Esophagus squamous epithelium (tissue), 5 donors: ENCODE data around the gene GYS2. TPM values are rescaled to one million over a fixed set of nuclear protein-coding genes. Genes with fewer than 3 reads are reported as not detected.

Experiments used
- DNase-seq: peaks from one replicate; lab custom pipeline; 2025; lab: John Stamatoyannopoulos, UW
- H3K27ac ChIP-seq, 4 donors: fragments of 200-600 bp; sonication (generic); one replicate each; pipeline ENCODE4 v1.5.1; 2016 to 2019; ENCODE audit warnings: mild to moderate bottlenecking in 1 of 4
- H3K27me3 ChIP-seq, 4 donors: fragments of 200-600 bp; sonication (generic); 1 replicate in 3 of 4; 2 replicates in 1 of 4; pipeline versions ENCODE4 v1.5.1 to v1.6.0; 2017 to 2021; ENCODE audit warnings: antibody characterized with exemption in 1 of 4
- H3K36me3 ChIP-seq, 3 donors: fragments of 200-600 bp; sonication (generic); one replicate each; pipeline ENCODE4 v1.5.1; 2016 to 2019
- H3K4me1 ChIP-seq, 3 donors: fragments of 200-600 bp; sonication (generic); one replicate each; pipeline ENCODE4 v1.5.1; 2017 to 2019
- H3K4me3 ChIP-seq, 4 donors: fragments of 200-600 bp; sonication (generic); 1 replicate in 3 of 4; 2 replicates in 1 of 4; pipeline ENCODE4 v1.5.1; 2016 to 2019; ENCODE audit warnings: mild to moderate bottlenecking in 2 of 4, moderate library complexity in 1 of 4
- H3K9me3 ChIP-seq, 3 donors: fragments of 200-600 bp; sonication (generic); one replicate each; pipeline ENCODE4 v1.5.1; 2016 to 2019
- POLR2A ChIP-seq, 4 donors: fragments of 450-650 bp; IDR thresholded peaks; one replicate each; pipeline ENCODE4 v1.6.1; 2017; ENCODE audit warnings: antibody characterized with exemption in 4 of 4, mild to moderate bottlenecking in 4 of 4, moderate library complexity in 3 of 4
- WGBS, 2 donors: methylation state at CpG; one replicate each; pipeline ENCODE4 v1.1.5; 2018; 5-methylcytosine and 5-hydroxymethylcytosine counted together
- intact Hi-C: fragments of 100-400 bp; cut with DNase I; formaldehyde crosslinking; loops from one replicate; pipeline ENCODE4 v1.15.0; 2022
- total RNA-seq, 4 donors: library from RNA; depleted of rRNA; stranded (reverse); fragments of >200 nt; gene quantifications; one replicate each; pipeline ENCODE4 v1.1.0, GENCODE V29; 2016
- TF ChIP-seq, protein P1 (sequence below), 6 experiments: fragments of 450-650 bp in 4 of 6; fragments of 200-600 bp in 2 of 6; sonication (generic) in 2 of 6; IDR thresholded peaks; one replicate each; pipeline ENCODE4 v1.5.1; 2016 to 2019; ENCODE audit warnings: antibody characterized with exemption in 6 of 6, mild to moderate bottlenecking in 4 of 6, moderate library complexity in 4 of 6
- donor health status: DM: yes; HTN: yes; CAD: no.

GYS2 gene
- total RNA-seq, 4 donors from 2014 or later: 0.29 to 12.9 (median 3.2) TPM

DNA sequence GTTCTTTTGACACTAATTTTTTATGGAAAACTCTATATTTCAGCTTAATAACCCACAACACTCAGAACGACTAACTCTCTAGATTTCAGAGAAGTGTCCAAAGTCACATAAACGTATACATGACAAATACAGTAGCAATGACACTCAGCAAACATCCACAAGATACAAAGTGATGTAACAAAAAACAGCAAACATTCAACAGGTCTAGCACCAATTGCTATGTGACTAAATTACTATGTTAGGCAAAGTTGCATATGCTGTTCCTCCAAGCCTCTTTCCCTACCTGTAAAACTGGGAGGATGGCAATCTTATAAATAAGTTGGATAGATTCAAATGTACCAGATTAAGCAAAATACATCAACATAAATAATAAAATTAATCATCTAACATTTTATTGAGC, 104.9 kb downstream of the GYS2 start:
- Histone ChIP-seq H3K9me3 (no peaks in the 10 kb centered on the region), H3K27ac (no peak overlapping the region), H3K36me3 (peaks cover 0 to 43% (median 0%) of the 10 kb centered on the region in 3 donors), H3K4me1 (peaks cover 8 to 53% (median 20%) of the 10 kb centered on the region in 3 donors), H3K27me3 (no peaks in the 10 kb centered on the region), H3K4me3 (no peak overlapping the region)
- WGBS, 2 donors: 59 to 72% methylated on average over 2 of the region's 2 CpGs
- no peak for DNase-seq
- intact Hi-C loops: no loop called here
- no peak for TF ChIP-seq POLR2A (IDR thresholded peaks at IDR 0.05)
- TF ChIP-seq, protein P1, sequence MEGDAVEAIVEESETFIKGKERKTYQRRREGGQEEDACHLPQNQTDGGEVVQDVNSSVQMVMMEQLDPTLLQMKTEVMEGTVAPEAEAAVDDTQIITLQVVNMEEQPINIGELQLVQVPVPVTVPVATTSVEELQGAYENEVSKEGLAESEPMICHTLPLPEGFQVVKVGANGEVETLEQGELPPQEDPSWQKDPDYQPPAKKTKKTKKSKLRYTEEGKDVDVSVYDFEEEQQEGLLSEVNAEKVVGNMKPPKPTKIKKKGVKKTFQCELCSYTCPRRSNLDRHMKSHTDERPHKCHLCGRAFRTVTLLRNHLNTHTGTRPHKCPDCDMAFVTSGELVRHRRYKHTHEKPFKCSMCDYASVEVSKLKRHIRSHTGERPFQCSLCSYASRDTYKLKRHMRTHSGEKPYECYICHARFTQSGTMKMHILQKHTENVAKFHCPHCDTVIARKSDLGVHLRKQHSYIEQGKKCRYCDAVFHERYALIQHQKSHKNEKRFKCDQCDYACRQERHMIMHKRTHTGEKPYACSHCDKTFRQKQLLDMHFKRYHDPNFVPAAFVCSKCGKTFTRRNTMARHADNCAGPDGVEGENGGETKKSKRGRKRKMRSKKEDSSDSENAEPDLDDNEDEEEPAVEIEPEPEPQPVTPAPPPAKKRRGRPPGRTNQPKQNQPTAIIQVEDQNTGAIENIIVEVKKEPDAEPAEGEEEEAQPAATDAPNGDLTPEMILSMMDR (IDR thresholded peaks at IDR 0.05): no peak

Other genes with a start within 250 kb of the GYS2 start
- not detected for gene IAPP, start 231.9 kb downstream of the GYS2 start, total RNA-seq
- 10 to 100 TPM in 3 of 4 donors, 1 to 10 TPM in 1; 8.5 to 23.1 (median 17.7) TPM for gene PYROXD1, start 167.2 kb downstream of the GYS2 start, total RNA-seq
- 10 to 100 TPM; 10.0 to 36.5 (median 25.6) TPM for gene RECQL, start 103.2 kb downstream of the GYS2 start, total RNA-seq
- gene GOLT1B, start 103.1 kb downstream of the GYS2 start, total RNA-seq: 10 to 100 TPM; 12.1 to 20.4 (median 17.1) TPM
- not detected for gene SPX, start 78.6 kb downstream of the GYS2 start, total RNA-seq
- gene LDHB, start 53.0 kb upstream of the GYS2 start, total RNA-seq: 100 to 1,000 TPM in 3 of 4 donors, 10 to 100 TPM in 1; 79.1 to 251 (median 213) TPM
- gene KCNJ8, start 169.9 kb upstream of the GYS2 start, total RNA-seq: 1 to 10 TPM; 1.1 to 6.5 (median 3.1) TPM